Measurements from ENCODE around the gene JAZF1. TPM values are rescaled to one million over a fixed set of nuclear protein-coding genes. Genes with fewer than 3 reads are reported as not detected.
A peak's percentile ranks its signal among the peaks of the same experiment; 100 is the strongest.

JAZF1 gene
- total RNA-seq, 1 experiment from 2014 or later, result 9.1 TPM

DNA sequence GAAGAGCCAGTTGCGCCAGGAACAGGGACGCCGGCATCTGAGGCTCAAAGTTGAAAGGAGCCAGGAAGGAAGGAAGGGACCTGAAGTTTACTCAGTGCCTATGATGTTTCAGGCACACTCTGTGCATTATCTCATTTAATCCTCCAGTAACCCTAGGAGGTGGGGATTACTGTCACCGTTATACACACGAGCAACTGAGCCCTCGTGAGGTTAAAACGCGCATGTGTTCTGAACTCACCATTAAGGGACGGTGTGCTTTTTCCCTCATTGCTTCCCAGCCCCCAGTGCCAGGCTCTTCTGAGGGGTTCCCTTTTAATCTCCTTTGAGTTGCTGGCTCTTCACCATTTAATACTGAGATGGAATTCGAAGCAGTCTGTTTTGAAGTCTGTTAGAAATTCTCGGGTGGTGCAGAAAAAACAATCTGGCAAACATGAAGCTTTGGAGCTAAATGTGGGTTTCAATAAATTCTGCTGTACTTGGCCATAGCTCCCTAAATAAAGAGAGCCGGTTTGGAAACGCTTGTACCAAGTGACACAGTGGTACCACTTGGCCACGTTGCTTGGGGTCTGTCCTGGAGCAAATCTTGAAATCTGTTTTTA is 338.4 kb downstream of the JAZF1 start:
- H4K5ac ChIP-seq (ENCODE audit: insufficient read length, low read depth, low read length), result no peak overlapping the region
- H3K27me3 ChIP-seq (ENCODE audit: insufficient read depth, low read length), result no peaks in the 10 kb centered on the region
- WGBS (ENCODE audit: extremely low coverage, insufficient read length, low lambda C conversion rate), result no CpG with 5 or more reads among the region's 14 CpGs
- Mint-ChIP-seq H3K9me3 (no peaks in the 10 kb centered on the region), H3K4me1 (peaks cover 25 to 30% of the 10 kb centered on the region in 2 experiments), H3K27ac (peak overlapping the region in 1 of 3 experiments; percentile 61; a peak in 4 of 7 replicates), H3K27me3 (ENCODE audit: low read depth) (no peaks in the 10 kb centered on the region), H3K4me3 (no peak overlapping the region), H3K36me3 (ENCODE audit: insufficient read depth in 1 of 3, low read depth in 3 of 3) (peaks cover 0 to 3% (median 0%) of the 10 kb centered on the region in 3 experiments; a peak in 1 of 7 replicates)
- no peaks in the 10 kb centered on the region for H4K20me1 ChIP-seq (ENCODE audit: control insufficient read depth, insufficient read depth, insufficient read length)
- no peak overlapping the region for H3K14ac ChIP-seq (ENCODE audit: insufficient read depth, low read length)
- no peak overlapping the region for H3K4ac ChIP-seq (ENCODE audit: low read depth, low read length)
- no peak overlapping the region for H3K4me2 ChIP-seq (ENCODE audit: insufficient read depth, insufficient read length, low read length)
- no peak overlapping the region for H3K18ac ChIP-seq (ENCODE audit: insufficient read length, low read depth, low read length)
- H3K56ac ChIP-seq (ENCODE audit: insufficient read length, low read depth, low read length), result no peak overlapping the region
- H2BK12ac ChIP-seq (ENCODE audit: insufficient read length, low read depth, low read length), result no peak overlapping the region
- H3K79me1 ChIP-seq (ENCODE audit: insufficient read depth, low read depth, low read length, poor library complexity, severe bottlenecking), result no peaks in the 10 kb centered on the region
- no peak overlapping the region for H3K23ac ChIP-seq (ENCODE audit: insufficient read length, low read depth, low read length)
- no peak overlapping the region for H4K8ac ChIP-seq (replicated peaks; ENCODE audit: insufficient read length, low read depth, low read length)
- no peak for TF ChIP-seq CTCF (conservative IDR thresholded peaks at IDR 0.05)
- no peak overlapping the region for H4K91ac ChIP-seq (ENCODE audit: insufficient read length, low read depth, low read length)
- H3K79me2 ChIP-seq (ENCODE audit: insufficient read depth, low read length), result no peaks in the 10 kb centered on the region
- no peaks in the 10 kb centered on the region for H3K9me3 ChIP-seq (ENCODE audit: control insufficient read depth, low read depth, low read length)
- no peak overlapping the region for H2BK120ac ChIP-seq (ENCODE audit: low read depth, low read length, poor library complexity, severe bottlenecking)
- no peak overlapping the region for H2AK5ac ChIP-seq (ENCODE audit: insufficient read length, low read length)
- no peaks in the 10 kb centered on the region; the same call in 1 of the 2 replicates for H3K4me1 ChIP-seq (ENCODE audit: insufficient read depth, low read length)
- H3T11ph ChIP-seq (ENCODE audit: low read length), result no peak overlapping the region
- H2AFZ ChIP-seq (ENCODE audit: low read length), result no peak overlapping the region
- no peak overlapping the region for H3K9ac ChIP-seq (ENCODE audit: extremely low read depth, insufficient read length, low read length)
- H3K27ac ChIP-seq (ENCODE audit: insufficient read length, low read depth, low read length), result no peak overlapping the region
- no peak overlapping the region for H2BK15ac ChIP-seq (ENCODE audit: low read depth, low read length)
- H2BK20ac ChIP-seq (ENCODE audit: low read depth, low read length, poor library complexity, severe bottlenecking), result no peak overlapping the region
- no peak overlapping the region for H2BK5ac ChIP-seq (ENCODE audit: insufficient read length, low read length)
- H3K23me2 ChIP-seq (ENCODE audit: insufficient read length, low read depth, low read length, poor library complexity, severe bottlenecking), result no peaks in the 10 kb centered on the region
- no peak for DNase-seq
